Adrenal gland (tissue), 5 donors: ENCODE results near the gene ADAMTS16.

ENCODE experiments used
- POLR2A ChIP-seq, 2 donors: fragments of 450-650 bp; IDR thresholded peaks; one replicate each; pipeline ENCODE4 v1.6.1; 2017; ENCODE audit warnings: antibody characterized with exemption in 2 of 2, mild to moderate bottlenecking in 2 of 2, moderate library complexity in 1 of 2
- TF ChIP-seq, protein P1 (sequence below), 6 experiments: fragments of 450-650 bp in 4 of 6; fragments of 200-600 bp in 2 of 6; sonication (generic) in 1 of 6; IDR thresholded peaks; 1 replicate in 5 of 6; 2 replicates in 1 of 6; pipeline versions ENCODE4 v1.5.1 to v1.8.0; 2016 to 2021; ENCODE audit warnings: antibody characterized with exemption in 6 of 6, mild to moderate bottlenecking in 2 of 6, moderate library complexity in 1 of 6
- donor health status: DM: no; HTN: no; CAD: no.

DNA sequence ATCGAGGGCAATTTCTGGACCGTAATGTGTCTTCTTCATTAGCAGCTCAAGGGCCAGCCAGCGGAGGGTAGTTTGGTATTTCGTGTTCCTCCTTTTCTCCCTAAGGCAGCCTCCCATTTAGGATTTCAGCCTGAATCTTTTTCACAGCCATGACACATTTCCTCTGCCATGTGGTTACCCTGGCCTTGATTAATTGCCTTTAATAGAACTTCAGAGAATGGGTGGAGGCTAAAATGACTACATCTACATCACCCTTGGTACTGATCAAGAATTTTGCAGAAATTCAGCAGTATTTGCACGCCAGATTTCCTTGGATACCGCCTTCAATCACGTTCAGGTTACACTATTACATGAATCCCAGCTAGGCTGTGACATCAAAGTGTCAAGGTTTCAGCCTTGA is 58.0 kb downstream of the ADAMTS16 start:
- TF ChIP-seq POLR2A (IDR thresholded peaks at IDR 0.05) = no peak
- TF ChIP-seq, protein P1, sequence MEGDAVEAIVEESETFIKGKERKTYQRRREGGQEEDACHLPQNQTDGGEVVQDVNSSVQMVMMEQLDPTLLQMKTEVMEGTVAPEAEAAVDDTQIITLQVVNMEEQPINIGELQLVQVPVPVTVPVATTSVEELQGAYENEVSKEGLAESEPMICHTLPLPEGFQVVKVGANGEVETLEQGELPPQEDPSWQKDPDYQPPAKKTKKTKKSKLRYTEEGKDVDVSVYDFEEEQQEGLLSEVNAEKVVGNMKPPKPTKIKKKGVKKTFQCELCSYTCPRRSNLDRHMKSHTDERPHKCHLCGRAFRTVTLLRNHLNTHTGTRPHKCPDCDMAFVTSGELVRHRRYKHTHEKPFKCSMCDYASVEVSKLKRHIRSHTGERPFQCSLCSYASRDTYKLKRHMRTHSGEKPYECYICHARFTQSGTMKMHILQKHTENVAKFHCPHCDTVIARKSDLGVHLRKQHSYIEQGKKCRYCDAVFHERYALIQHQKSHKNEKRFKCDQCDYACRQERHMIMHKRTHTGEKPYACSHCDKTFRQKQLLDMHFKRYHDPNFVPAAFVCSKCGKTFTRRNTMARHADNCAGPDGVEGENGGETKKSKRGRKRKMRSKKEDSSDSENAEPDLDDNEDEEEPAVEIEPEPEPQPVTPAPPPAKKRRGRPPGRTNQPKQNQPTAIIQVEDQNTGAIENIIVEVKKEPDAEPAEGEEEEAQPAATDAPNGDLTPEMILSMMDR (IDR thresholded peaks at IDR 0.05) = no peak
